ENCODE data around the gene LY6G6D.

The LY6G6D gene

GRCh38 chr6:31715022-31715958 is at the start of gene LY6G6D:
TSS of gene LY6G6D (plus strand) at chr6:31715348. CDS start at chr6:31715356, 8 bp downstream.
- DNase-seq: peak; percentile 58

- DNase-seq: peak; percentile 99
These were observed 49.4 kb upstream of the LY6G6D start, which contains the start of gene CSNK2B for GRCh38 chr6:31665501-31666336. TSS of gene CSNK2B (plus strand) at chr6:31666080. CDS start at chr6:31666832, 752 bp downstream.

GRCh38 chr6:31666337-31666965 is 48.7 kb upstream of the LY6G6D start:
- no peak for DNase-seq

- no peak for DNase-seq
These were observed 45.5 kb upstream of the LY6G6D start, which contains the start of gene LY6G5B for GRCh38 chr6:31669676-31670075. TSS of gene LY6G5B (plus strand) at chr6:31669976. CDS start at chr6:31670951, 975 bp downstream.

- no peak for DNase-seq
These were observed 38.7 kb upstream of the LY6G6D start for GRCh38 chr6:31676322-31676903.

- no peak for DNase-seq
These were observed 38.2 kb upstream of the LY6G6D start for GRCh38 chr6:31676904-31677303.

- no peak for DNase-seq
These were observed 37.2 kb upstream of the LY6G6D start for GRCh38 chr6:31677955-31678354.

GRCh38 chr6:31680226-31681134 is 34.7 kb upstream of the LY6G6D start, which contains the start of gene LY6G5C:
TSS of gene LY6G5C (minus strand) at chr6:31681067. CDS start at chr6:31680373, 694 bp downstream.
- DNase-seq: peak; percentile 82

GRCh38 chr6:31681135-31681671 is 33.9 kb upstream of the LY6G6D start:
- DNase-seq: peak; percentile 43

GRCh38 chr6:31683591-31683990 is 31.6 kb upstream of the LY6G6D start:
- no peak for DNase-seq

GRCh38 chr6:31686483-31686882 is 28.7 kb upstream of the LY6G6D start:
- no peak for DNase-seq

- no peak for DNase-seq
These were observed 27.8 kb upstream of the LY6G6D start for GRCh38 chr6:31687321-31687720.

GRCh38 chr6:31687860-31688693 is 27.1 kb upstream of the LY6G6D start:
- no peak for DNase-seq

GRCh38 chr6:31689249-31690110 is 25.7 kb upstream of the LY6G6D start:
- no peak for DNase-seq

GRCh38 chr6:31690231-31691077 is 24.7 kb upstream of the LY6G6D start:
- no peak for DNase-seq

GRCh38 chr6:31691078-31691463 is 24.1 kb upstream of the LY6G6D start:
- DNase-seq: no peak

- no peak for DNase-seq
These were observed 23.5 kb upstream of the LY6G6D start for GRCh38 chr6:31691564-31692108.

- DNase-seq: no peak
These were observed 22.8 kb upstream of the LY6G6D start for GRCh38 chr6:31692353-31692752.

Measured in NCI-H2171 treated with DMSO at 0.1 percent for 48 hours (cell line).